Natural killer cell (primary cell): ENCODE data around the gene PXDC1. TPM values are rescaled to one million over a fixed set of nuclear protein-coding genes. Genes with fewer than 3 reads are reported as not detected.

Experiments
- ATAC-seq, 3 donors: fragments of 150-1000 bp in 2 of 3; fragments of 200-7000 bp in 1 of 3; cut with Tn5 transposase; 1 replicate in 1 of 3; 2 replicates in 2 of 3; pipeline ENCODE4 v1.10.0; 2021; ENCODE audit warnings: mild to moderate bottlenecking in 2 of 3, moderate library complexity in 2 of 3
- DNase-seq, 2 donors: peaks; one replicate each; pipeline versions ENCODE4 v3.0.0 to v3.0.0-alpha.2; 2013 to 2021; ENCODE audit warnings: mixed read lengths in 1 of 2
- H3K27ac ChIP-seq: one replicate; pipeline ENCODE4 v1.5.1; 2013; ENCODE audit warnings: mild to moderate bottlenecking, low read length
- H3K27me3 ChIP-seq: one replicate; pipeline ENCODE4 v1.6.1; 2013; ENCODE audit warnings: low read length; ENCODE audit not compliant: control insufficient read depth, insufficient read depth
- H3K36me3 ChIP-seq: one replicate; pipeline ENCODE4 v1.6.1; 2013; ENCODE audit warnings: low read length; ENCODE audit not compliant: control insufficient read depth, insufficient read depth
- H3K4me1 ChIP-seq: one replicate; pipeline ENCODE4 v1.6.1; 2013; ENCODE audit warnings: low read length; ENCODE audit not compliant: control insufficient read depth, insufficient read depth
- H3K4me3 ChIP-seq: one replicate; pipeline ENCODE4 v1.5.1; 2013; ENCODE audit warnings: low read length
- H3K9me3 ChIP-seq: one replicate; pipeline ENCODE4 v1.6.1; 2013; ENCODE audit warnings: low read length; ENCODE audit not compliant: control insufficient read depth, insufficient read depth
- H3K27ac Mint-ChIP-seq, 2 donors: one replicate each; pipeline ENCODE4 v1.8.0; 2022; ENCODE audit warnings: mild to moderate bottlenecking in 2 of 2, mixed read lengths in 2 of 2, moderate library complexity in 1 of 2
- H3K27me3 Mint-ChIP-seq, 2 donors: one replicate each; pipeline ENCODE4 v1.8.0; 2022; ENCODE audit warnings: low read depth in 2 of 2, mixed read lengths in 2 of 2
- H3K36me3 Mint-ChIP-seq: one replicate; pipeline ENCODE4 v1.8.0; 2022; ENCODE audit warnings: mixed read lengths
- H3K4me1 Mint-ChIP-seq, 2 donors: one replicate each; pipeline ENCODE4 v1.8.0; 2022; ENCODE audit warnings: mixed read lengths in 2 of 2
- H3K4me3 Mint-ChIP-seq: one replicate; pipeline ENCODE4 v1.8.0; 2022; ENCODE audit warnings: mild to moderate bottlenecking, moderate library complexity, mixed read lengths
- H3K9me3 Mint-ChIP-seq, 2 donors: one replicate each; pipeline ENCODE4 v1.8.0; 2022; ENCODE audit warnings: mixed read lengths in 2 of 2
- whole genome bisulfite sequencing: methylation state at CpG from one replicate; pipeline ENCODE4 v1.1.7; 2013; ENCODE audit warnings: missing lambda C conversion rate; ENCODE audit not compliant: insufficient coverage; 5-methylcytosine and 5-hydroxymethylcytosine counted together
- intact Hi-C: fragments of 100-400 bp; cut with micrococcal nuclease; formaldehyde crosslinking; loops from one replicate; pipeline ENCODE4 v1.14.2; 2022
- total RNA-seq, 4 donors: library from RNA; stranded (reverse); fragments of 120-200 nt in 1 of 4; gene quantifications; one replicate each; pipeline versions ENCODE4 v1.2.3 to v1.2.4, GENCODE V29; 2013 to 2022
- TF ChIP-seq, protein P1 (sequence below): fragments of 200-600 bp; IDR thresholded peaks from one replicate; pipeline ENCODE4 v1.8.0; 2022; ENCODE audit warnings: antibody characterized with exemption

PXDC1 gene
- total RNA-seq, 3 donors from 2014 or later (not counting 1 experiment from before 2014, with no cell fraction given): 0.28 TPM; not detected in 1

DNA sequence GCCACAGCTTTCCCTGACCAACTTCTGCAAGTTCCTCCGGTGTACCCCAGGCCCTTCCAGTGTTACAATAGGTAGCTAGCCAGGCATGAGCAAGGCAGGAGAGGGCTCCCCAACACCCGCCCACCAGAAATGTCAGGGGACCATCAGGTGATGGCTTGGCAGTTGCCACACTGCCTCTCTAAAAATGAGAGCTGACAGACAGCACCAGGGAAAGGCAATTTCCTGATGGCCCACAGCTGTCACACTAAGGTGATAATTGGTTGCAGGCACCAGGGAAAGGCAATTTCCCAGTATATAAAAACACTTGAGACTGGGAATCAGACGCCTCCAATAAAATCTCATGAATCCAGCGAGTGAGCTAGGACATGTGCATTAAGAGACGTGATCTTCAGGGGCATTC, 49.9 kb downstream of the PXDC1 start:
- no peaks in the 10 kb centered on the region for H3K4me1 Mint-ChIP-seq
- Histone ChIP-seq H3K36me3 (no peaks in the 10 kb centered on the region), H3K9me3 (no peaks in the 10 kb centered on the region), H3K27ac (no peak overlapping the region), H3K4me3 (no peak overlapping the region), H3K4me1 (no peaks in the 10 kb centered on the region), H3K27me3 (no peaks in the 10 kb centered on the region)
- no peak overlapping the region for H3K4me3 Mint-ChIP-seq
- H3K27ac Mint-ChIP-seq: no peak overlapping the region
- 90% methylated on average over 5 of the region's 5 CpGs for WGBS
- TF ChIP-seq, protein P1, sequence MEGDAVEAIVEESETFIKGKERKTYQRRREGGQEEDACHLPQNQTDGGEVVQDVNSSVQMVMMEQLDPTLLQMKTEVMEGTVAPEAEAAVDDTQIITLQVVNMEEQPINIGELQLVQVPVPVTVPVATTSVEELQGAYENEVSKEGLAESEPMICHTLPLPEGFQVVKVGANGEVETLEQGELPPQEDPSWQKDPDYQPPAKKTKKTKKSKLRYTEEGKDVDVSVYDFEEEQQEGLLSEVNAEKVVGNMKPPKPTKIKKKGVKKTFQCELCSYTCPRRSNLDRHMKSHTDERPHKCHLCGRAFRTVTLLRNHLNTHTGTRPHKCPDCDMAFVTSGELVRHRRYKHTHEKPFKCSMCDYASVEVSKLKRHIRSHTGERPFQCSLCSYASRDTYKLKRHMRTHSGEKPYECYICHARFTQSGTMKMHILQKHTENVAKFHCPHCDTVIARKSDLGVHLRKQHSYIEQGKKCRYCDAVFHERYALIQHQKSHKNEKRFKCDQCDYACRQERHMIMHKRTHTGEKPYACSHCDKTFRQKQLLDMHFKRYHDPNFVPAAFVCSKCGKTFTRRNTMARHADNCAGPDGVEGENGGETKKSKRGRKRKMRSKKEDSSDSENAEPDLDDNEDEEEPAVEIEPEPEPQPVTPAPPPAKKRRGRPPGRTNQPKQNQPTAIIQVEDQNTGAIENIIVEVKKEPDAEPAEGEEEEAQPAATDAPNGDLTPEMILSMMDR: no peak
- ATAC-seq: no peak
- H3K36me3 Mint-ChIP-seq: no peaks in the 10 kb centered on the region
- H3K27me3 Mint-ChIP-seq: peaks cover 24 to 29% of the 10 kb centered on the region in 2 donors
- no peaks in the 10 kb centered on the region for H3K9me3 Mint-ChIP-seq
- no peak for DNase-seq
- intact Hi-C loops: no loop called here

DNA sequence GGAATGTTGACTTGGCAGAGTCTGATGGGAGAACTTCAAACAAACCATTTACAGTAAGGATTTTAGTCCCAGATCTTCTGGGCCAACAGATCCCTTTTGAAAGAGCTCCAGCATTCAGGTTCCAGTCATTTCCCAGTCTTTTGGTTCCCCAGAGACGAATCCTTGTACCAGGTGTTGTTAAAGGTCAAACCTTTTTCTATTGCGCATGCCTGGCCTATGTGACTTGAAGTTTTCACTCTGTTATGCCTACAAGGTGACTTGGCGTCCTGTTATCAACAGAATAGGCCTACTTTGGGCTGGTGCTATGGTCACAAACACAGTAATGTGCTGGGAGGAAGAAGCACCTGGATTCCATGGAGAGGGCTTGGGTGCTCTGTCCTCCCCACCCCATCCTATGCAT, 52.3 kb downstream of the PXDC1 start:
- Mint-ChIP-seq H3K9me3 (no peaks in the 10 kb centered on the region), H3K27me3 (peaks cover 18 to 22% of the 10 kb centered on the region in 2 donors), H3K4me1 (no peaks in the 10 kb centered on the region), H3K27ac (no peak overlapping the region), H3K4me3 (no peak overlapping the region), H3K36me3 (no peaks in the 10 kb centered on the region)
- H3K4me1 ChIP-seq: no peaks in the 10 kb centered on the region
- H3K36me3 ChIP-seq: no peaks in the 10 kb centered on the region
- TF ChIP-seq, protein P1: no peak
- H3K27me3 ChIP-seq: no peaks in the 10 kb centered on the region
- WGBS: 88% methylated on average over 3 of the region's 3 CpGs
- no peak overlapping the region for H3K27ac ChIP-seq
- no peak overlapping the region for H3K4me3 ChIP-seq
- no peaks in the 10 kb centered on the region for H3K9me3 ChIP-seq
- no peak for DNase-seq
- no peak for ATAC-seq
- intact Hi-C loops: no loop called here

DNA sequence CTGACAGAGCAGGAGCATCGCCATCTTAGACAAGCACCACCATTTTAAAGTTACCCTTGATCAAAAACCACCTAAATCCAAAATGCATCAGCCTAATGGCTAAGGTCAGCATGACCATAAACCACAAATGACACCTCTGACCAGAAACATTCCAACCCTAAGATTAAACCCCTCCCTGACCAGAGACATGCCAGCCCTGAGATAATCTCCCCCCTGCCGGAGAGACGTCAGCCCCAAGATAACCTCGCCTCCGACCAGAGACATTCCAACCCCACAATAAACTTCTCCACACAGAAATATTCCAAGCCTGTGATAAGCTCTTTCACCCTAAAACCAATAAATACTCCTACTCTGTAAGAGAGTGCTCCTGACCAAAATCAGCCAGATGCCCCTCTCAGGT, 53.5 kb downstream of the PXDC1 start:
- no peaks in the 10 kb centered on the region for H3K4me1 ChIP-seq
- intact Hi-C loops: no loop called here
- no peak for DNase-seq
- WGBS: 93% methylated on average over 5 of the region's 5 CpGs
- TF ChIP-seq, protein P1: no peak
- Mint-ChIP-seq H3K27ac (no peak overlapping the region), H3K36me3 (no peaks in the 10 kb centered on the region), H3K4me3 (no peak overlapping the region), H3K4me1 (no peaks in the 10 kb centered on the region), H3K9me3 (no peaks in the 10 kb centered on the region), H3K27me3 (peaks cover 13 to 26% of the 10 kb centered on the region in 2 donors)
- H3K9me3 ChIP-seq: no peaks in the 10 kb centered on the region
- no peak overlapping the region for H3K27ac ChIP-seq
- no peaks in the 10 kb centered on the region for H3K27me3 ChIP-seq
- H3K4me3 ChIP-seq: no peak overlapping the region
- no peak for ATAC-seq
- H3K36me3 ChIP-seq: no peaks in the 10 kb centered on the region

DNA sequence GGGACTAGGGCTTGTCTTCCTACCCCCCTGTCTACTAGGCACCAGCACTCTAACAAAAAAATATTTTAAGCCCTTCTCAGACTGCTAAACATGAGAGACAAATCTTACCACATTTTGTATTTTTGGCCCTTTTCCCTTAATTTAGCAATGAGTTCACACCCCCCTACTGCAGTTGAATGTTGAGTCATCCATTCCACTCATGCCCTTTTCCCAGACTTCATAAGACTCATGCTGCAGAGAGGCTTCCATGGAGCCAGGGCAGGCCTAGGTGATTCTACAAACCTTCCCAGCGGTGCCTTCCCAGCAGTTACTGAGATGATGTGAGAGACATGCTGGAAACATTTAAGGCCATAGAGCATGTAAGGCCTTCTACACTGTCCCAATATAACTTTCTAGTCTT, 53.9 kb downstream of the PXDC1 start:
- Histone ChIP-seq H3K27ac (no peak overlapping the region), H3K4me3 (no peak overlapping the region), H3K9me3 (no peaks in the 10 kb centered on the region), H3K27me3 (no peaks in the 10 kb centered on the region), H3K36me3 (no peaks in the 10 kb centered on the region), H3K4me1 (no peaks in the 10 kb centered on the region)
- H3K4me1 Mint-ChIP-seq: no peaks in the 10 kb centered on the region
- TF ChIP-seq, protein P1: no peak
- 100% methylated on average over 1 of the region's 1 CpG for WGBS
- H3K27ac Mint-ChIP-seq: no peak overlapping the region
- DNase-seq (no peak), ATAC-seq (no peak)
- peaks cover 9 to 26% of the 10 kb centered on the region in 2 donors for H3K27me3 Mint-ChIP-seq
- H3K36me3 Mint-ChIP-seq: no peaks in the 10 kb centered on the region
- no peak overlapping the region for H3K4me3 Mint-ChIP-seq
- no peaks in the 10 kb centered on the region for H3K9me3 Mint-ChIP-seq
- intact Hi-C loops: no loop called here
